Epithelial cell of prostate (primary cell): ENCODE measurements around the gene IGLL5.

Experiments used
- DNase-seq: peaks from one replicate; pipeline ENCODE4 v3.0.0-alpha.2; 2011; ENCODE audit warnings: low read depth, low spot score
- H3K27ac ChIP-seq: fragments of 450-650 bp; 2 replicates; pipeline ENCODE4 v1.5.1; 2017; ENCODE audit warnings: mild to moderate bottlenecking

The IGLL5 gene

DNA sequence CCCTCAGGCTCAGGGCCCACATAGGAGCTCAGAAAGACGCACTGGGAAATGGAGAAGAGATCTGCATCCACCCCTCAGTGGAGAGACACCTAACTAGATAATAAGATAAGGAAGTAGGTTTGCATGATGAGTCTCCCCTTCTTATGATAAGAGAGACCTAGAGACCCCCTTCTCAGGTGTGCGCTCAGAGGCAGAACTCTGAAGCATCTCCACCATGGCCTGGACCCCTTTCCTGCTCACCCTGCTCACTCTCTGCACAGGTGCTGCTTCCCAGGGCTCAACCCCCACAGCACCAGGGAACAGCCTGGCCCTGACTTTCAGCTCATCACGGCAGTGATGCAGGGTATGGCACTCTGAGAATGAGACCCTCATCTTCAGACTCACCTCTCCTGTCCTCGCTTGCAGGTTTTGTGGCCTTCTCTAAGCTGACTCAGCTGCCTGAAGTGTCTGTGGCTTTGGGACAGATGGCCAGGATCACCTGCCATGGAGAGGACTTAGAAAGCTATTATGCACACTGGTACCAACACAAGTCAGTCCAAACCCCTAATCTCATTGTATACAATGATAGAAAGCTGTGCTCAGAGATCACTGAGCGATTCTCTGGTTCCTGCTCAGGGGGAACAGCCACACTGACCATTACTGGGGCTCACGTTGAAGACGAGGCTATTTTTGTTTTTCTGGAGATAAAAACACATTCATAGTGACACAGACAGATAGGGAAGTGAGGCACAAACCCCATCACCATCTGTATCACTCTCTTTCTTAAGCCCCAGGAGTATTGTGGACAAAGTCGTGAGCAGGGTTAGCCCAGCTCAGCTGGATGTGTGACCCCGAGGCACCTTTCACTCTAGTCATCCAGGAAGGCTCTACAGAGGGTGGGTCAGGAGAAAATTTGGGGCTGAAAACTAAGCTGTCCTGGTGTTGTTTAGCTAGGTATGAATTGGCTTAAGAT, 29.7 kb upstream of the IGLL5 start:
- no peak overlapping the region for H3K27ac ChIP-seq
- DNase-seq = no peak

- no peak overlapping the region for H3K27ac ChIP-seq
These were observed 29.1 kb upstream of the IGLL5 start for GRCh38 chr22:22858559-22858937.

DNA sequence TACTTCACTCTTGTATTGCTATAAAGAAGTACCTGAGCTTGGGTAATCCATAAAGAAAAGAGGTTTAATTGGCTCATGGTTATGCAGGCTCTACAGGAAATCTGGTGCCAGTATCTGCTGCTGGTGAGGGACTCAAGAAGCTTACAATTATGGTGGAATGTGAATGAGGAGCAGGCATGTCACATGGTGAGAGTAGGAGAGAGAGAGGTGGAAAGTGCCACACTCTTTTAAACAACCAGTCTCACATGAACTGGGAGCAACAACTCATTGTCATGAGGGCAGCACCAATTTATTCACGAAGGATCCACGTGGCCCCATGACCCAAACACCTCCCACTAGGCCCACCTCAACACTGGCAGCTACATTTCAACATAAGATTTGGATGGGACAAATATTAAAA, 24.6 kb upstream of the IGLL5 start:
- DNase-seq = no peak
- H3K27ac ChIP-seq = no peak overlapping the region

More at GRCh38 chr22:22858559-22858937, 29.1 kb upstream of the IGLL5 start:
- no peak for DNase-seq

DNA sequence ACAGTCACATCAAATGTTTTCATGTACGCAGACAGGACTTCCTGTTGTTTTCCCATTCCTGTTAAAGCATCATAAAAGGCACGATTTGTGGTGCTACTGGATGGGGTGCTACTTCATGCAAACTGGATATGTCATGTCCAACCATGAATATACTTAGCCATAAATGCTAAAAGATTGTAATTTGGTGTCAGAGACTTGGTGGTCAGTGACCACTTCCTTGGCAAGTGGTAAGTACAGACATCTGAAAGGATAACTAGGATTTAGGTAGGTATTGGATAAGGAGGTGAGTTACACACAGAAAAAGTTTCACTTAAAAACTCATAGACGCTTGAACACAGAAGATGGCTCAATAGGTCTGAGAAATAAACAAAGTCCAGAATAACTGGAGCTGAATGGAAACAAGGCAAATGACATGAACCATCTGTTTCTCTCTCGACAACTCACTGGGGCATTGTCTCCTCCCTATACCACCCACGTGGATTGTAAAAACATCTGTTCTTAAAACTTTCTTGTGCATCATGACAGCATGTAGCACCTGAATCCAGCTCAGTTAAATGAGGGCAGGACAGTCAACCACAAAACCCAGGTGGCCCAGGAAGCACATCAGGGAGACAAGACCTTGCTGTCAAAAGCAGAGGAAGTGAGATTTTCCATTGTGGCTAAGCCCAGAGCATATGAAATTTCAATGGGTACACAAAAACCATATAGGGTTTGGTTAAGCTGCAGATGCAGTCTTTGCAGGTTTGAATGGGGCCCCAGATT, 22.1 kb upstream of the IGLL5 start:
- DNase-seq = no peak
- no peak overlapping the region for H3K27ac ChIP-seq

GRCh38 chr22:22866381-22867111, 21.1 kb upstream of the IGLL5 start:
- DNase-seq = no peak

GRCh38 chr22:22867996-22868715, 19.5 kb upstream of the IGLL5 start:
- no peak for DNase-seq

More at GRCh38 chr22:22866381-22867111, 21.1 kb upstream of the IGLL5 start:
- H3K27ac ChIP-seq = no peak overlapping the region

DNA sequence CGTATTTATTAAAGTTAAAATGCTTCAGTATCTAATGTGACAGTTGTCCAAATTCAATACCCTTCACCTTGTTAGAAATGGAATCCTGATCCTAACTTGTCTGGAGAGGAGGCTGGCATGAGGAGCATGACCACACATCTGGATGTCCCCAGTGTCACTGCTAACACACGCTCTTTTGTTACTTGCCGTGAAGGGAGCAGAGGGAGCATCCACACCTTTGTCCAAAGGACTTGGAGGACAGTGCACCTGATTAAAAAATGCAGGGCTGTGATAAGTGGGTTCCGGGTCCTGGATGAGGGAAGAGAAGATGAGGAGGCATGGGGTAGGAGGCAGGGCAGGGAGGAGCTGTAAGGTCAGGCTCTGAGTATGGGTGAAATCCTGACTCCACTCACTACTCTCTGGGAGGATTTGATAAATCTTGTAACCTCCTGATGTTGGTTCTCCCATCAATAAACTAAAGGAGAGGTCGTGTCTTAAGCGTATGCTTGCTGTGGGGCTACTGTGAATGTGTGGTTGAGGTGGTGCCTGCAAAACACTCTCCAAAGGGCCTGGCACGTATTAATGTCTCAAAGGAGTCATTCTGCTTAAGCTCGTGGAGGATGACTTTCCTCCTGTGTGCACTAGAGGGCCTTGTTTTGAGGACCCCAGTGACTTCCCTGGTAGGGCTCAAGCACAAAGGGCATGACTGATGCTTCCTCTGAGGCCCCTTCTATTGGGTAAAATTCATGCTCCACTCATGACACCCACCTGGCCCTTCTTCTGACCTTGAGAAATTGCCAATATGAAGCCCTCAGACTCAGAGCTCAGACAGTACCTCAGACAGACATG, 16.8 kb upstream of the IGLL5 start:
- no peak for DNase-seq
- H3K27ac ChIP-seq = no peak overlapping the region

More at GRCh38 chr22:22867996-22868715, 19.5 kb upstream of the IGLL5 start:
- H3K27ac ChIP-seq = no peak overlapping the region

- no peak for DNase-seq
These were observed 15.9 kb upstream of the IGLL5 start for GRCh38 chr22:22871536-22872278.

GRCh38 chr22:22872722-22873708, 14.6 kb upstream of the IGLL5 start:
- no peak for DNase-seq
- no peak overlapping the region for H3K27ac ChIP-seq

More at GRCh38 chr22:22871536-22872278, 15.9 kb upstream of the IGLL5 start:
- no peak overlapping the region for H3K27ac ChIP-seq

- DNase-seq = no peak
These were observed 9.9 kb upstream of the IGLL5 start for GRCh38 chr22:22877523-22878210.

DNA sequence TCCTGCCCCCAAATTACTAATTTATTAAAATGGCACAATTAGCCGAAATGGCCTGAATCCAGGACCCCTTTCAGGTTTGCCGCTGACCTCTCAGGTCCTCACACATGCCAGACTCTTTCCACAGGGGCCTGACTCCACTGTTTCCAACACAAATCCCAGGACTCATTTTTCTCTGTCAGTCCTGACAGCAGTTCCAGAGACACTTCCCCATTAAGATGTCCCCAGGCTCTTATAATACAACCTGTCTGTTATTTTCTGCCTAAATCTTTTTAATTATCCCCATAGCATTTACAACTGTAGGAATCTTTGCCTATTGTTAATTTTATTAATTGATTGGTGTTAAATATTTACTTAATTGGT, 9.4 kb upstream of the IGLL5 start:
- DNase-seq = no peak
- no peak overlapping the region for H3K27ac ChIP-seq

More at GRCh38 chr22:22877523-22878210, 9.9 kb upstream of the IGLL5 start:
- no peak overlapping the region for H3K27ac ChIP-seq

- no peak for DNase-seq
- no peak overlapping the region for H3K27ac ChIP-seq
These were observed 8.6 kb upstream of the IGLL5 start for GRCh38 chr22:22878801-22879674.

DNA sequence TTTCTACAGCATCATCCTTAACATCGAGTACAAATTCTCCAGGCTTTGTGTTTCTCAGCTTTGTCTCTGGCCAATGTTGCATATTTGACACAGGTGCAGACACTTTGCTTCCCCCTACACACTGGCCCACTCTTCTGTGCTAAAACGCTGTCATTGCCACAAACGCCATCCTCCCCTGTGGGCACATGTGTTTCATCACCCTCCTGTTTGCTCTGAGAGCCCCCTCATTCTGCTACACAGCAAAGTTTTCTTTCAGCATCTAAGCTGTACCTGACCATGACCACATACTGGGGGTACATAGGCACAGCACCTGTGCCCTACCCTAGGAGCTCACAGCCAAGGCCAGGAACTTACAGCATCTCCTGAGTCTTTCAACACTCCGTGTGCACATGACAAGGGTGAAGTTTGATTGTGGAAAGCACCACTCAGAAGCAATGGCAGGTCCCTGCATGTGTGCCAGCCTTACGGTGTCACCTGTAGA, 7.9 kb upstream of the IGLL5 start:
- H3K27ac ChIP-seq = no peak overlapping the region
- DNase-seq = no peak

DNA sequence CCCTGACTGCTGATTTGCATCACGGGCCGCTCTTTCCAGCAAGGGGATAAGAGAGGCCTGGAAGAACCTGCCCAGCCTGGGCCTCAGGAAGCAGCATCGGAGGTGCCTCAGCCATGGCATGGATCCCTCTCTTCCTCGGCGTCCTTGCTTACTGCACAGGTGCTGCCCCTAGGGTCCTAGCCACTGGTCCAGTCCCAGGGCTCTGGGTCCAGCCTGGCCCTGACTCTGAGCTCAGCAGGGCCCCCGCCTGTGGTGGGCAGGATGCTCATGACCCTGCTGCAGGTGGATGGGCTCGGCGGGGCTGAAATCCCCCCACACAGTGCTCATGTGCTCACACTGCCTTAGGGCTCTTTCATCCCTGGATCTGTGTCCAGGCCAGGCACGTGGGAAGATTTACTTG, 7.0 kb upstream of the IGLL5 start:
- no peak for DNase-seq
- no peak overlapping the region for H3K27ac ChIP-seq

DNA sequence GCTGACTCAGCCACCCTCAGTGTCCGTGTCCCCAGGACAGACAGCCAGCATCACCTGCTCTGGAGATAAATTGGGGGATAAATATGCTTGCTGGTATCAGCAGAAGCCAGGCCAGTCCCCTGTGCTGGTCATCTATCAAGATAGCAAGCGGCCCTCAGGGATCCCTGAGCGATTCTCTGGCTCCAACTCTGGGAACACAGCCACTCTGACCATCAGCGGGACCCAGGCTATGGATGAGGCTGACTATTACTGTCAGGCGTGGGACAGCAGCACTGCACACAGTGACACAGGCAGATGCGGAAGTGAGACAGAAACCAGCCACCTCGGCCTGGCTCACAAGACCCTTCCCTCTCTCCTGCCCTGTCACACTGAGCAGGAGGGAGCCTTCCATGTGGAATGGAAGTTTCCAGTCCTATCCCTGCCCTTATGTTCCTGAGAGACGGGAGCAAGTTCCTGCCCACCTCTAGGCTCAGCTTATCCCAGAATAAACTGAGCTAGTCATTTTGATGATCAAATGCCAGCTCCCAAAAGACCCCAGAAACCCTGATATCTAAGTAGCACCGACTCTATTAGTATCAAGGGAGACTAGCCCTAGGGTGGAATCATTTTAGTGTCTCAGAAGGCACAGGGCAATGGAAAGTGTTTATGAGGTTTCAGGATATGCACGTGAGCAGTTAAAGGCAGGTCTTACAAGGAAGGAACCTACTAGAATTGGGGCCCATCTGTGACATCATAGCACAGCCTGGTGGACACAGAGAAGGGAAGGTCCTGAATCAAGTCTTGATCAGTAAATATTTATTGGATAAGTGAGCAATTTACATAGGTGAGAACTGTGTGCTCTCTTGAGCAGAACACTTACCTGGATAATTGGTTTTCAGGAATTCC, 6.3 kb upstream of the IGLL5 start:
- DNase-seq = no peak
- H3K27ac ChIP-seq = no peak overlapping the region
